ENCODE measurements around the gene DCC.

- TF ChIP-seq CTCF (IDR thresholded peaks at IDR 0.05; ENCODE audit: control extremely low read depth in 1 of 3, insufficient read depth in 1 of 3, low read depth in 1 of 3, low read length in 3 of 3) (no peak), EP300 (IDR thresholded peaks at IDR 0.05; ENCODE audit: borderline replicate concordance in 1 of 2, low read depth in 2 of 2, low read length in 2 of 2) (no peak), HDAC2 (IDR thresholded peaks at IDR 0.05; ENCODE audit: borderline replicate concordance in 1 of 2, low read depth in 2 of 2, low read length in 2 of 2) (no peak), POLR2A (IDR thresholded peaks at IDR 0.05; ENCODE audit: control extremely low read depth in 1 of 2, low read depth in 2 of 2, low read length in 2 of 2) (no peak), CBX8 (IDR thresholded peaks at IDR 0.05; ENCODE audit: borderline replicate concordance, low read depth, low read length) (no peak), EZH2 (IDR thresholded peaks at IDR 0.05; ENCODE audit: low read depth, low read length, severe bottlenecking) (no peak), SIX5 (IDR thresholded peaks at IDR 0.05; ENCODE audit: low read depth, low read length) (no peak)
Observed at GRCh38 chr18:52596748-52597435, 256.9 kb downstream of the DCC start.

Data from H1 (cell line).